Small intestine (tissue), 7 donors: Measurements from ENCODE around the gene CNN2. TPM values are rescaled to one million over a fixed set of nuclear protein-coding genes. Genes with fewer than 3 reads are reported as not detected.
A peak's percentile ranks its signal among the peaks of the same experiment; 100 is the strongest.

Experiments used
- DNase-seq, 2 donors: peaks; one replicate each; pipeline versions ENCODE4 v3.0.0 to v3.0.0-alpha.2; 2013
- FAIRE-seq: peaks from 2 replicates; lab custom pipeline; 2012; peaks lifted over from hg19 to GRCh38; lab: Jason Lieb, UNC
- H3K27ac ChIP-seq, 3 donors: one replicate each; pipeline ENCODE4 v1.5.1; 2013; ENCODE audit warnings: low read length in 2 of 3, mild to moderate bottlenecking in 2 of 3, control low read depth in 1 of 3, inconsistent platforms in 1 of 3, low read depth in 1 of 3, moderate library complexity in 1 of 3
- H3K27me3 ChIP-seq, 3 donors: one replicate each; pipeline ENCODE4 v1.6.1; 2013; ENCODE audit warnings: low read length in 3 of 3, inconsistent platforms in 1 of 3; ENCODE audit not compliant: control insufficient read depth in 3 of 3, insufficient read depth in 3 of 3
- H3K36me3 ChIP-seq, 3 donors: one replicate each; pipeline ENCODE4 v1.6.1; 2013; ENCODE audit warnings: low read length in 3 of 3, inconsistent platforms in 1 of 3, low read depth in 1 of 3, mild to moderate bottlenecking in 1 of 3, moderate library complexity in 1 of 3; ENCODE audit not compliant: control insufficient read depth in 3 of 3, insufficient read depth in 2 of 3
- H3K4me1 ChIP-seq, 3 donors: one replicate each; pipeline ENCODE4 v1.6.1; 2013; ENCODE audit warnings: low read length in 2 of 3, inconsistent platforms in 1 of 3, low read depth in 1 of 3, mild to moderate bottlenecking in 1 of 3, moderate library complexity in 1 of 3; ENCODE audit not compliant: control insufficient read depth in 3 of 3, insufficient read depth in 2 of 3
- H3K4me3 ChIP-seq, 3 donors: one replicate each; pipeline ENCODE4 v1.5.1; 2013; ENCODE audit warnings: low read length in 3 of 3, control low read depth in 1 of 3, inconsistent platforms in 1 of 3, low read depth in 1 of 3, mild to moderate bottlenecking in 1 of 3, moderate library complexity in 1 of 3
- H3K9me3 ChIP-seq, 2 donors: one replicate each; pipeline ENCODE4 v1.6.1; 2013; ENCODE audit warnings: low read depth in 1 of 2, low read length in 1 of 2; ENCODE audit not compliant: control insufficient read depth in 2 of 2, insufficient read depth in 1 of 2
- WGBS, 3 donors: extraction: QIAGEN DNeasy Blood & Tissue Kit; methylation state at CpG; one replicate each; pipeline ENCODE4 v1.1.7; 2013; 5-methylcytosine and 5-hydroxymethylcytosine counted together
- polyA plus RNA-seq, 4 donors: library from polyadenylated mRNA; stranded (reverse) in 3 of 4; unstranded in 1 of 4; fragments of 200-250 nt in 3 of 4; fragments of 120-200 nt in 1 of 4; gene quantifications; one replicate each; pipeline versions ENCODE4 v1.2.1 to v1.2.3, GENCODE V29; 2013
- donor health status: healthy with polysubstance abuse.
- donor health status: control.
- donor health status: control.
- donor health status: Bipolar disorder and iron deficiency.
- donor health status: healthy.

The CNN2 gene
- polyA plus RNA-seq, 4 donors = 14.5 to 34.4 (median 22.6) TPM

- Histone ChIP-seq H3K9me3 (peaks cover 0 to 2% of the 10 kb centered on the region in 2 donors), H3K4me1 (no peaks in the 10 kb centered on the region), H3K36me3 (peaks cover 6 to 43% (median 20%) of the 10 kb centered on the region in 3 donors), H3K27ac (no peak overlapping the region), H3K27me3 (peaks cover 0 to 7% (median 4%) of the 10 kb centered on the region in 3 donors), H3K4me3 (no peak overlapping the region)
- no peak for DNase-seq
- FAIRE-seq = no peak
- 42 to 74% (median 60%) methylated on average over 27 of the region's 27 CpGs for WGBS, 3 donors
Measured at GRCh38 chr19:1006711-1007398, 19.6 kb upstream of the CNN2 start.

- FAIRE-seq (no peak), DNase-seq (no peak)
- no peak overlapping the region for H3K4me3 ChIP-seq
- H3K4me1 ChIP-seq = no peaks in the 10 kb centered on the region
- WGBS, 3 donors = 85 to 93% (median 90%) methylated on average over 62 to 73 of the region's 73 CpGs
- no peak overlapping the region for H3K27ac ChIP-seq
- peaks cover 0 to 2% of the 10 kb centered on the region in 2 donors for H3K9me3 ChIP-seq
- peaks cover 8 to 51% (median 20%) of the 10 kb centered on the region in 3 donors for H3K36me3 ChIP-seq
- H3K27me3 ChIP-seq = peaks cover 0 to 3% (median 1%) of the 10 kb centered on the region in 3 donors
Measured at GRCh38 chr19:1007399-1008251, 18.8 kb upstream of the CNN2 start.

- Histone ChIP-seq H3K9me3 (peaks cover 0 to 2% of the 10 kb centered on the region in 2 donors), H3K4me3 (no peak overlapping the region), H3K27me3 (no peaks in the 10 kb centered on the region), H3K36me3 (peaks cover 15 to 59% (median 20%) of the 10 kb centered on the region in 3 donors), H3K27ac (peak overlapping the region in 2 of 3 donors; percentile 17 to 22), H3K4me1 (no peaks in the 10 kb centered on the region)
- no peak for DNase-seq
- WGBS, 3 donors = 92 to 95% (median 92%) methylated on average over 32 to 45 of the region's 45 CpGs
- no peak for FAIRE-seq
Measured at GRCh38 chr19:1008268-1009040, 18.0 kb upstream of the CNN2 start.

- DNase-seq (peak in 1 of 2 donors; percentile 26), FAIRE-seq (no peak)
- Histone ChIP-seq H3K36me3 (peaks cover 20 to 68% (median 20%) of the 10 kb centered on the region in 3 donors), H3K9me3 (peaks cover 0 to 2% of the 10 kb centered on the region in 2 donors), H3K27me3 (no peaks in the 10 kb centered on the region), H3K27ac (peak overlapping the region in 2 of 3 donors; percentile 17 to 33), H3K4me3 (no peak overlapping the region), H3K4me1 (no peaks in the 10 kb centered on the region)
- 72 to 89% (median 84%) methylated on average over 71 to 92 of the region's 92 CpGs for WGBS, 3 donors
Measured at GRCh38 chr19:1009041-1009980, 17.1 kb upstream of the CNN2 start.

- H3K27me3 ChIP-seq = no peaks in the 10 kb centered on the region
- DNase-seq = no peak
- H3K9me3 ChIP-seq = peaks cover 0 to 2% of the 10 kb centered on the region in 2 donors
- H3K36me3 ChIP-seq = peaks cover 21 to 75% (median 22%) of the 10 kb centered on the region in 3 donors
- no peak overlapping the region for H3K4me3 ChIP-seq
- FAIRE-seq = no peak
- H3K27ac ChIP-seq = peak overlapping the region in 2 of 3 donors; percentile 17 to 33
- 83 to 92% (median 91%) methylated on average over 23 to 29 of the region's 29 CpGs for WGBS, 3 donors
- no peaks in the 10 kb centered on the region for H3K4me1 ChIP-seq
Measured at GRCh38 chr19:1009981-1010538, 16.3 kb upstream of the CNN2 start.

- H3K4me1 ChIP-seq = peaks cover 0 to 6% (median under 1%) of the 10 kb centered on the region in 3 donors
- peaks cover 22 to 83% (median 22%) of the 10 kb centered on the region in 3 donors for H3K36me3 ChIP-seq
- WGBS, 3 donors = 89 to 94% (median 92%) methylated on average over 53 to 56 of the region's 56 CpGs
- DNase-seq (no peak), FAIRE-seq (no peak)
- H3K27ac ChIP-seq = no peak overlapping the region
- H3K27me3 ChIP-seq = no peaks in the 10 kb centered on the region
- peaks cover 0 to 2% of the 10 kb centered on the region in 2 donors for H3K9me3 ChIP-seq
- H3K4me3 ChIP-seq = no peak overlapping the region
Measured at GRCh38 chr19:1010586-1011510, 15.6 kb upstream of the CNN2 start.
